ENCODE data around the gene P2RY6.

Gene P2RY6

DNA sequence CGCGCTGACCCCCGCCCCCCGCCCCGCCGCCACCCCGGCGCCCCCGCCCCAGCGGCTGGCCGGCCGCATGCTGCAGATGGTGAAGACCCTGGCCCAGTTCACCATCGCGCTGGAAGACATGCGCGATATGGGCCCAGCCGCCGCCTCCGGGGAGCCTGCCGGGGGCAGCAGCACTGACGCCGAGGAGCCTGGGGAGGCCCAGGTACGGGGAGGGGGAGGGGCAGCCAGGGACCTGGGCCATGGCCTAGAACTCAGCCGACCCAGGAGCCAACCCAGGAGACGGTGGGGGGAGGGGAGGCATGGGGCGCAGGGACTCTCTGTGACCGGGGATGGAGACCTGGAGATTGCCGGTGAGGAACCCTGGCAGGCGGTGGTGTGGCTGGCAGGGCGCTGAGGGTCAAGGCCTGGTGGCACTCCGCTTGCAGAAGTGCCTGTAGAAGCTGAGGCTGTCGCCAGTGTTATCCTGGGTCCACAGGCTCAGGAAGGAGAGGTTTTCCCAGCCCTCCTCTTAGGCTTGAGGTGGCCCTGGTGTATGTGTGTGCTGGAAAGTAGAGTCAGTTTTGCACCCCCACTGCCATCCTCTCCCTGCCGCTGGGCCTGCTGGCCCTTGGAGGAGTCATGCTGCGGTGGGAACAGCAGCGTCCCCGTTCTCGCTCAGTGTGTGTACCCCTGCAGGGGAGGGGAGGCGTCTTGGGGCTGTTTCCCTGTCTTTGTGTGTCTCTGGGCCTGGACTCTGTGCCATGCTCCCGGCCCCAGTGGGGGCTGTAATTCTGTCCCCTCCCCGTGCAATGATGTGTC lies 71.1 kb downstream of the P2RY6 start:
- Histone ChIP-seq H3K4me1 (ENCODE audit: control insufficient read depth in 5 of 5, insufficient read depth in 5 of 5, low read length in 5 of 5) (peaks cover 2 to 28% (median 14%) of the 10 kb centered on the region in 5 donors), H3K9ac (ENCODE audit: low read length in 5 of 5) (no peak overlapping the region)

GRCh38 chr11:73344191-73344607 lies 72.1 kb downstream of the P2RY6 start:
- Histone ChIP-seq H3K27ac (ENCODE audit: low read depth, low read length) (no peak overlapping the region), H3K9me3 (ENCODE audit: control insufficient read depth in 5 of 5, low read length in 5 of 5) (no peaks in the 10 kb centered on the region), H3K36me3 (ENCODE audit: control insufficient read depth in 5 of 5, insufficient read depth in 5 of 5, low read length in 5 of 5) (peaks cover 0 to 22% (median 14%) of the 10 kb centered on the region in 5 donors), H3K9ac (ENCODE audit: low read length in 5 of 5) (no peak overlapping the region), H3K4me3 (ENCODE audit: low read depth in 1 of 5, low read length in 5 of 5) (no peak overlapping the region), H3K4me1 (ENCODE audit: control insufficient read depth in 5 of 5, insufficient read depth in 5 of 5, low read length in 5 of 5) (peaks cover 2 to 28% (median 14%) of the 10 kb centered on the region in 5 donors), H3K27me3 (ENCODE audit: control insufficient read depth in 5 of 5, insufficient read depth in 4 of 5, low read length in 5 of 5) (no peaks in the 10 kb centered on the region)

More for the DNA sequence above, 71.1 kb downstream of the P2RY6 start:
- peaks cover 0 to 16% (median 12%) of the 10 kb centered on the region in 5 donors for H3K36me3 ChIP-seq (ENCODE audit: control insufficient read depth in 5 of 5, insufficient read depth in 5 of 5, low read length in 5 of 5)
- peak overlapping the region in 1 of 5 donors; percentile 19 for H3K4me3 ChIP-seq (ENCODE audit: low read depth in 1 of 5, low read length in 5 of 5)
- no peaks in the 10 kb centered on the region for H3K27me3 ChIP-seq (ENCODE audit: control insufficient read depth in 5 of 5, insufficient read depth in 4 of 5, low read length in 5 of 5)
- H3K9me3 ChIP-seq (ENCODE audit: control insufficient read depth in 5 of 5, low read length in 5 of 5): no peaks in the 10 kb centered on the region
- H3K27ac ChIP-seq (ENCODE audit: low read depth, low read length): no peak overlapping the region

DNA sequence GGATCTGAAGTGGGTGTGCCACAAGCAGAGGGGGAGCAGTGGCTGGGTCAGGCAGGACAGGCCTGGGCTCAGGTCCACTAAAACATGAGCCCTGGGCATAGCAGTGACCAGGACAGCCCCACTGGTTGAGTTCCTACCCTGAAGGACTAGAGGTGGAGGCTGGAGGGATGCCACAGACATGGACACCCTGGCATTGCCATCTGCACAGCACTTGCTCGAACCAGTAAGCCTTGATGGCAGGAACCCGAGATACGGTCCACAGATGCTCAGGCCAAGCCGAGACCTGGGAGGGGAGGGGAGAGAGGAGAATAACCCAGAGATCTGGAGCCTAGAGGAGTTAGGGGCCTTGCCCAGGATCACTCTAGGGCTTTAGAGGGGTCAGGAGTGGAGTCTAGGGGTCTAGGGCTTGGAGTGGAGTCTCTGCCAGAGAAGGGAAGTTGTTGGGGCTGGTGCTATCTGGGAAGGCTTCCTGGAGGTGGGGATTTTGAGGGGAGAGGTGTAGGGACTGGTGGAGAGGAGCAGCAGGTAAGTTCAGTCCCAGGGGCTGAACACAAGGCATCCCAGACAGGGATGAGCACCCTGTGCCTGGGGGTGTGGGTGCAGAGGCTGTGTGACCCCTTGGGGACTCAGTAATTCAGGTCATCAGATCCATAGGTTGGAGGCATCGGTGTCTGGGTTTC lies 73.5 kb downstream of the P2RY6 start:
- Histone ChIP-seq H3K4me3 (ENCODE audit: low read depth in 1 of 5, low read length in 5 of 5) (no peak overlapping the region), H3K4me1 (ENCODE audit: control insufficient read depth in 5 of 5, insufficient read depth in 5 of 5, low read length in 5 of 5) (peaks cover 2 to 28% (median 16%) of the 10 kb centered on the region in 5 donors), H3K27ac (ENCODE audit: low read depth, low read length) (no peak overlapping the region), H3K9ac (ENCODE audit: low read length in 5 of 5) (no peak overlapping the region), H3K9me3 (ENCODE audit: control insufficient read depth in 5 of 5, low read length in 5 of 5) (no peaks in the 10 kb centered on the region), H3K36me3 (ENCODE audit: control insufficient read depth in 5 of 5, insufficient read depth in 5 of 5, low read length in 5 of 5) (peaks cover 0 to 28% (median 14%) of the 10 kb centered on the region in 5 donors), H3K27me3 (ENCODE audit: control insufficient read depth in 5 of 5, insufficient read depth in 4 of 5, low read length in 5 of 5) (no peaks in the 10 kb centered on the region)

DNA sequence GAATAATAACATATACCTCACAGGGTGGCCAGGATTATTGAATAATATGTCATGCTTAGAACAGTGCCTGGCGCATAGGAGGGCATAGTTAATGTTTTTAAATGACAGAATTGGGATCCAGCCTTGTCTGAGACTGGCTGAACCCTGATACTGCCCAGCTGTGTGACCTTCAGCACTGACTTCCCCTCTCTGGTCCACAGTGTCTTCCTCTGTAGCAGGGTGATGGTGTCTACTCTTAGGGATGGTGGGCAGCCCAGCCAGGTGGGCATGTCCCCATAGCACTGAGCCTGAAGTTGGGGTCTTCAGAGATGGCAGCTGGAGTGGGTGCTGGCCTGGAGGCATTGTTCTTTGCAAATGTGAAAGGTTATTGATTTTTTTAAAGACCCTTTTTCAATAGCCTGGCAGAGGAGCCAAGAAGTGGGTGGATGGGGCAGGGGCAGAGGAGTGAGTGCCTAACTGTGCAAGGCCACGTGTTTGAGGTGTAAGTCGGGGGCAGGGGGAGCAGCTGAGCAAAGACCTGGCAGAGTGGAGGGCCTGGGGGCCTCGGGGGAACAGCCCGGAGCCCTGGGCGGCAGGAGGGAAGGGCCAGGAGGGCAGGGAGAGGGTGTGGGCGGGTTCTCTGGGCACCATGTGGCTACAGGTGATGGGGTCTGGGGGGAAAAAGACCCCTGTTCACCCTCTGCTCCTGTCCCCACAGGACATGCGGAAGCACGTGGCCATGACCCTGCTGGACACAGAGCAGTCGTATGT lies 74.2 kb downstream of the P2RY6 start:
- Histone ChIP-seq H3K27me3 (ENCODE audit: control insufficient read depth in 5 of 5, insufficient read depth in 4 of 5, low read length in 5 of 5) (no peaks in the 10 kb centered on the region), H3K9ac (ENCODE audit: low read length in 5 of 5) (no peak overlapping the region), H3K4me1 (ENCODE audit: control insufficient read depth in 5 of 5, insufficient read depth in 5 of 5, low read length in 5 of 5) (peaks cover 2 to 25% (median 16%) of the 10 kb centered on the region in 5 donors)

DNA sequence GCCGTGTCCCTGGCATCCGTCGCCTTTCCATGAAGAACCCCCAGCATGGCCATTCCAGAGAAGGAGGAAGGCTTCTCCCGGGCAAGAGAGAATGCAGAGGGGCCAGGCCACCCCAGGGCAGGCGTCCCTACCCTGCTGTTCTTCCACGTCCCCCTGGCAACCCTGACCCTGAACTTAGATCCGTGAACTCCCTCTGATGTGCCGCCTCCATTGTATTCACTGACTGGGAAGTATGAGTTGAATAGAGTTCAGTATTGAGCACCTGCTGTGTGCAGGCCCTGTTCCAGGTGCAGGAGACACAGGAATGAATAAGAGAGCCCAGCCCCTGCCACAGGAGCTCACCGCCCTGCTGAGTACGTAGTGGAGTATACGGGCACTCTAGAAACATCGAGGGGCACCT lies 74.9 kb downstream of the P2RY6 start:
- Histone ChIP-seq H3K27ac (ENCODE audit: low read depth, low read length) (no peak overlapping the region), H3K4me1 (ENCODE audit: control insufficient read depth in 5 of 5, insufficient read depth in 5 of 5, low read length in 5 of 5) (peaks cover 2 to 23% (median 16%) of the 10 kb centered on the region in 5 donors), H3K9me3 (ENCODE audit: control insufficient read depth in 5 of 5, low read length in 5 of 5) (no peaks in the 10 kb centered on the region), H3K9ac (ENCODE audit: low read length in 5 of 5) (no peak overlapping the region), H3K27me3 (ENCODE audit: control insufficient read depth in 5 of 5, insufficient read depth in 4 of 5, low read length in 5 of 5) (no peaks in the 10 kb centered on the region), H3K36me3 (ENCODE audit: control insufficient read depth in 5 of 5, insufficient read depth in 5 of 5, low read length in 5 of 5) (peaks cover 0 to 28% (median 14%) of the 10 kb centered on the region in 5 donors), H3K4me3 (ENCODE audit: low read depth in 1 of 5, low read length in 5 of 5) (no peak overlapping the region)

More for the DNA sequence above, 74.2 kb downstream of the P2RY6 start:
- Histone ChIP-seq H3K27ac (ENCODE audit: low read depth, low read length) (no peak overlapping the region), H3K4me3 (ENCODE audit: low read depth in 1 of 5, low read length in 5 of 5) (no peak overlapping the region), H3K9me3 (ENCODE audit: control insufficient read depth in 5 of 5, low read length in 5 of 5) (no peaks in the 10 kb centered on the region), H3K36me3 (ENCODE audit: control insufficient read depth in 5 of 5, insufficient read depth in 5 of 5, low read length in 5 of 5) (peaks cover 0 to 28% (median 14%) of the 10 kb centered on the region in 5 donors)
